HFFc6 (cell line): ENCODE measurements around the gene SMTNL1. TPM values are rescaled to one million over a fixed set of nuclear protein-coding genes. Genes with fewer than 3 reads are reported as not detected.
"Not testable (repeated sequence)": the region's sequence is repeated elsewhere in the genome, so short reads cannot be mapped to it uniquely, and the experiment has no call there.

Experiments
- DNase-seq: peaks from one replicate; pipeline ENCODE4 v3.0.0-alpha.2; 2018
- H3K27ac Mint-ChIP-seq: 2 replicates; pipeline ENCODE4 v1.8.0; 2020; ENCODE audit warnings: mild to moderate bottlenecking, mixed read lengths
- H3K27me3 Mint-ChIP-seq: 2 replicates; pipeline ENCODE4 v1.8.0; 2021; ENCODE audit warnings: mild to moderate bottlenecking, moderate library complexity, mixed read lengths; ENCODE audit not compliant: insufficient read depth
- H3K36me3 Mint-ChIP-seq: 2 replicates; pipeline ENCODE4 v1.8.0; 2021; ENCODE audit warnings: low read depth, mixed read lengths
- H3K4me1 Mint-ChIP-seq: 2 replicates; pipeline ENCODE4 v1.8.0; 2020; ENCODE audit warnings: low read depth, mixed read lengths
- H3K4me3 Mint-ChIP-seq: 2 replicates; pipeline ENCODE4 v1.8.0; 2020; ENCODE audit warnings: mild to moderate bottlenecking, moderate library complexity, mixed read lengths
- H3K9me3 Mint-ChIP-seq: 2 replicates; pipeline ENCODE4 v1.8.0; 2020; ENCODE audit warnings: mild to moderate bottlenecking, mixed read lengths
- total RNA-seq, 6 experiments: library from RNA; stranded (reverse); fragmentation: NEBNext Ultra II Directional; extraction: Animal tissue kit (Norgen Biotek cat#: 25700); gene quantifications; 2 replicates in 1 of 6; 3 replicates in 5 of 6; pipeline ENCODE4 v1.2.3, GENCODE V29; 2021
- TF ChIP-seq, protein P1 (sequence below): fragments of 200-600 bp; sonication (generic); IDR thresholded peaks from 2 replicates; pipeline ENCODE4 v1.5.0; 2021; ENCODE audit warnings: antibody characterized with exemption, mild to moderate bottlenecking

SMTNL1 gene
- total RNA-seq, 6 experiments from 2014 or later: not detected

- peak within 1 kb of the TSS; percentile 94 for H3K4me3 Mint-ChIP-seq
- peaks cover 4% of the 10 kb centered on the region; the same call in 1 of the 2 replicates for H3K36me3 Mint-ChIP-seq
- H3K27ac Mint-ChIP-seq: peak within 1 kb of the TSS; percentile 79
- DNase-seq: peak; percentile 96
- H3K27me3 Mint-ChIP-seq: no peaks in the 10 kb centered on the region; the same call in none of the 2 replicates
- no peaks in the 10 kb centered on the region for H3K9me3 Mint-ChIP-seq
- TF ChIP-seq, protein P1, sequence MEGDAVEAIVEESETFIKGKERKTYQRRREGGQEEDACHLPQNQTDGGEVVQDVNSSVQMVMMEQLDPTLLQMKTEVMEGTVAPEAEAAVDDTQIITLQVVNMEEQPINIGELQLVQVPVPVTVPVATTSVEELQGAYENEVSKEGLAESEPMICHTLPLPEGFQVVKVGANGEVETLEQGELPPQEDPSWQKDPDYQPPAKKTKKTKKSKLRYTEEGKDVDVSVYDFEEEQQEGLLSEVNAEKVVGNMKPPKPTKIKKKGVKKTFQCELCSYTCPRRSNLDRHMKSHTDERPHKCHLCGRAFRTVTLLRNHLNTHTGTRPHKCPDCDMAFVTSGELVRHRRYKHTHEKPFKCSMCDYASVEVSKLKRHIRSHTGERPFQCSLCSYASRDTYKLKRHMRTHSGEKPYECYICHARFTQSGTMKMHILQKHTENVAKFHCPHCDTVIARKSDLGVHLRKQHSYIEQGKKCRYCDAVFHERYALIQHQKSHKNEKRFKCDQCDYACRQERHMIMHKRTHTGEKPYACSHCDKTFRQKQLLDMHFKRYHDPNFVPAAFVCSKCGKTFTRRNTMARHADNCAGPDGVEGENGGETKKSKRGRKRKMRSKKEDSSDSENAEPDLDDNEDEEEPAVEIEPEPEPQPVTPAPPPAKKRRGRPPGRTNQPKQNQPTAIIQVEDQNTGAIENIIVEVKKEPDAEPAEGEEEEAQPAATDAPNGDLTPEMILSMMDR: no peak
- H3K4me1 Mint-ChIP-seq: peaks cover 22% of the 10 kb centered on the region
These were observed 6.5 kb upstream of the SMTNL1 start, which contains the start of gene TIMM10 for GRCh38 chr11:57530596-57531507. Gene TIMM10, minus strand, starts transcription at chr11:57530754. Its CDS starts 565 bp downstream, at chr11:57530189.

- Mint-ChIP-seq H3K27me3 (peaks cover 15% of the 10 kb centered on the region), H3K4me1 (peaks cover 25% of the 10 kb centered on the region)
- H3K4me3 Mint-ChIP-seq, H3K27ac Mint-ChIP-seq, DNase-seq, H3K36me3 Mint-ChIP-seq, H3K9me3 Mint-ChIP-seq: not testable (repeated sequence)
These were observed 2.9 kb upstream of the SMTNL1 start for GRCh38 chr11:57534449-57534848.

- TF ChIP-seq, protein P1: no peak
- Mint-ChIP-seq H3K4me1 (peaks cover 14% of the 10 kb centered on the region), H3K27ac (no peak overlapping the region), H3K27me3 (peaks cover 37% of the 10 kb centered on the region), H3K9me3 (no peaks in the 10 kb centered on the region), H3K36me3 (no peaks in the 10 kb centered on the region), H3K4me3 (no peak overlapping the region)
- DNase-seq: no peak
These were observed 1.9 kb downstream of the SMTNL1 start for GRCh38 chr11:57539342-57539741.

DNA sequence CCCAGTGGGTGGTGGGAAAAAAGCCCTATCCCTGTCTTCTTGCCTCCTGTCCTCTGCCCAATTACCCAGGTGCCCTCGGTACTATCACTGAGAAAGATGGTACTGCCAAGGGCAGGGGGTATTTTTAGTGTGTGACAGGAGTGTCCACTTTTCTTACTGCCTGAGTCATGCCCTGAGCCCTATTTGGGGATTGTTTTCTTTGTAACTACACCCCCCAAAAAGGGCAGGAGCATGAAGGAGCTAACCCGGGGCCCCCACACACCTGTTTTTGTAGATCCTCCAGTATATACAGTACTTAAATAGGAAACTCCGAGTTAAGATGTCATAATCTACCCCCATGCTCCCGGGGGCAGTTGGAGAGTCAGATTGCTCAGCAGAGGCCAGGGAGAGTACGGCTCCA, 3.8 kb downstream of the SMTNL1 start:
- Mint-ChIP-seq H3K27ac (no peak overlapping the region), H3K9me3 (no peaks in the 10 kb centered on the region), H3K27me3 (peaks cover 39% of the 10 kb centered on the region), H3K4me1 (peaks cover 14% of the 10 kb centered on the region), H3K4me3 (no peak overlapping the region), H3K36me3 (no peaks in the 10 kb centered on the region)
- DNase-seq: no peak
- TF ChIP-seq, protein P1: no peak

DNA sequence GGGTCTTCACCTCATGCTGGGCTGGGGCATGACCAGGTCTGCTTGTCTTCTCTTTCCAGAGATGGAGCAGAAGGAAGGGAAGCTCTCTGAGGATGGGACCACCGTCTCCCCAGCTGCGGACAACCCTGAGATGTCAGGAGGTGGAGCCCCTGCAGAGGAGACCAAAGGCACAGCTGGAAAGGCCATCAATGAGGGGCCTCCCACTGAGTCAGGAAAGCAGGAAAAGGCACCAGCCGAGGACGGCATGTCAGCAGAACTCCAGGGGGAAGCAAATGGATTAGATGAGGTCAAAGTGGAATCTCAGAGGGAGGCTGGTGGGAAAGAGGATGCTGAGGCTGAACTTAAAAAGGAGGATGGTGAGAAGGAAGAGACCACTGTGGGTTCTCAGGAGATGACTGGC, 5.2 kb downstream of the SMTNL1 start:
- H3K27ac Mint-ChIP-seq: no peak overlapping the region
- H3K4me1 Mint-ChIP-seq: peaks cover 22% of the 10 kb centered on the region
- no peak overlapping the region for H3K4me3 Mint-ChIP-seq
- TF ChIP-seq, protein P1: no peak
- DNase-seq: no peak
- peaks cover 29% of the 10 kb centered on the region for H3K27me3 Mint-ChIP-seq
- no peaks in the 10 kb centered on the region for H3K36me3 Mint-ChIP-seq
- H3K9me3 Mint-ChIP-seq: no peaks in the 10 kb centered on the region

DNA sequence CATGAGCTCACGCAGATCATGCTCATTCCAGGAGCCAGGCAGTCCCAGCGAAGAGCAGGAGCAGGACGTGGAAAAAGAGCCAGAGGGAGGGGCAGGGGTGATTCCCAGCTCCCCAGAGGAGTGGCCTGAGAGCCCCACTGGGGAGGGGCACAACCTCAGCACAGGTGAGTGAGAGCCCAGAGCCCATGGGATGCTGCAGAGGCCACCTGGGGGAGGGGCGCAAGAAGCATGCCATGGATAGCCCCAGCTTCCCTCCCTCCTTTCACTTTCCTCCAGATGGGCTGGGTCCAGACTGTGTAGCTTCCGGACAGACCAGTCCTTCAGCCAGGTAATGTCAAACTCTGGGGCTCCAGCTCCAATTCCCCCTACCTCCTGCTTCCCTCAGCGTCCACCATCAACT, 6.2 kb downstream of the SMTNL1 start:
- no peak for DNase-seq
- no peak overlapping the region for H3K4me3 Mint-ChIP-seq
- H3K27ac Mint-ChIP-seq: no peak overlapping the region
- no peaks in the 10 kb centered on the region for H3K36me3 Mint-ChIP-seq
- peaks cover 26% of the 10 kb centered on the region for H3K27me3 Mint-ChIP-seq
- H3K4me1 Mint-ChIP-seq: peaks cover 23% of the 10 kb centered on the region
- no peaks in the 10 kb centered on the region for H3K9me3 Mint-ChIP-seq
- TF ChIP-seq, protein P1: no peak
